ENCODE results near the gene TACC2. TPM values are rescaled to one million over a fixed set of nuclear protein-coding genes. Genes with fewer than 3 reads are reported as not detected.

TACC2 gene
- total RNA-seq, 2 experiments from 2014 or later, result not detected

- peaks cover 14% of the 10 kb centered on the region for H3K4me1 Mint-ChIP-seq (ENCODE audit: low read depth)
- ChIA-PET CTCF (interaction anchor here (1.1 to 1.9 kb wide), 2 partner anchors 18 to 267 kb away, joined by 3 to 16 read pairs; no protein-coding TSS in a partner anchor), POLR2A (no interaction called here)
- Histone ChIP-seq H3K9me3 (ENCODE audit: control insufficient read depth in 1 of 2, insufficient read depth in 1 of 2, low read length in 2 of 2) (no peaks in the 10 kb centered on the region), H3K36me3 (ENCODE audit: insufficient read depth, low read length) (no peaks in the 10 kb centered on the region), H3K27ac (ENCODE audit: low read depth in 1 of 2, low read length in 2 of 2) (no peak overlapping the region), H3K4me3 (ENCODE audit: low read length) (no peak overlapping the region), H3K4me1 (ENCODE audit: insufficient read depth, low read length) (peaks cover 47% of the 10 kb centered on the region), H3K27me3 (ENCODE audit: control insufficient read depth in 1 of 2, insufficient read depth in 2 of 2, low read length in 2 of 2) (peaks cover 0 to 2% of the 10 kb centered on the region in 2 experiments)
- no peaks in the 10 kb centered on the region for H3K9me3 Mint-ChIP-seq
- H3K27me3 Mint-ChIP-seq, result peaks cover 6% of the 10 kb centered on the region
- TF ChIP-seq CTCF (IDR thresholded peaks at IDR 0.05), result no peak
- no peak for ATAC-seq (ENCODE audit: poor library complexity)
- no peak overlapping the region for H3K4me3 Mint-ChIP-seq
- H3K36me3 Mint-ChIP-seq (ENCODE audit: low read depth), result no peaks in the 10 kb centered on the region
- no peak overlapping the region for H3K27ac Mint-ChIP-seq
- no peak for DNase-seq
- intact Hi-C loops (cut with DNase I, micrococcal nuclease), result no loop called here
Measured at GRCh38 chr10:122297583-122297982, 308.6 kb downstream of the TACC2 start.

GRCh38 chr10:122298206-122298597 is 309.2 kb downstream of the TACC2 start:
- TF ChIP-seq CTCF (IDR thresholded peaks at IDR 0.05), result no peak
- DNase-seq, result no peak
- CTCF ChIA-PET, result interaction anchor here (1.0 to 1.9 kb wide), 7 partner anchors 9 to 406 kb away, joined by 3 to 22 read pairs (median 4); no protein-coding TSS in a partner anchor
- peaks cover 6% of the 10 kb centered on the region for H3K27me3 Mint-ChIP-seq
- intact Hi-C loops (cut with DNase I, micrococcal nuclease), result loop anchor here (1.0 to 2.0 kb wide), 6 partner anchors 44 to 1261 kb away; no protein-coding TSS in a partner anchor
- Histone ChIP-seq H3K4me1 (ENCODE audit: insufficient read depth, low read length) (peaks cover 47% of the 10 kb centered on the region), H3K27me3 (ENCODE audit: control insufficient read depth in 1 of 2, insufficient read depth in 2 of 2, low read length in 2 of 2) (peaks cover 0 to 2% of the 10 kb centered on the region in 2 experiments), H3K36me3 (ENCODE audit: insufficient read depth, low read length) (no peaks in the 10 kb centered on the region), H3K27ac (ENCODE audit: low read depth in 1 of 2, low read length in 2 of 2) (no peak overlapping the region), H3K9me3 (ENCODE audit: control insufficient read depth in 1 of 2, insufficient read depth in 1 of 2, low read length in 2 of 2) (no peaks in the 10 kb centered on the region), H3K4me3 (ENCODE audit: low read length) (no peak overlapping the region)
- no peak overlapping the region for H3K27ac Mint-ChIP-seq
- peaks cover 14% of the 10 kb centered on the region for H3K4me1 Mint-ChIP-seq (ENCODE audit: low read depth)
- H3K4me3 Mint-ChIP-seq, result no peak overlapping the region
- H3K36me3 Mint-ChIP-seq (ENCODE audit: low read depth), result no peaks in the 10 kb centered on the region
- POLR2A ChIA-PET, result interaction anchor here (1.0 kb wide), 1 partner anchor 267 kb away, joined by 3 read pairs; no protein-coding TSS in a partner anchor
- ATAC-seq (ENCODE audit: poor library complexity), result no peak
- H3K9me3 Mint-ChIP-seq, result no peaks in the 10 kb centered on the region

GRCh38 chr10:122298598-122299301 is 309.8 kb downstream of the TACC2 start:
- Histone ChIP-seq H3K4me3 (ENCODE audit: low read length) (no peak overlapping the region), H3K27me3 (ENCODE audit: control insufficient read depth in 1 of 2, insufficient read depth in 2 of 2, low read length in 2 of 2) (peaks cover 0 to 2% of the 10 kb centered on the region in 2 experiments), H3K27ac (ENCODE audit: low read depth in 1 of 2, low read length in 2 of 2) (no peak overlapping the region), H3K4me1 (ENCODE audit: insufficient read depth, low read length) (peaks cover 41% of the 10 kb centered on the region), H3K9me3 (ENCODE audit: control insufficient read depth in 1 of 2, insufficient read depth in 1 of 2, low read length in 2 of 2) (no peaks in the 10 kb centered on the region), H3K36me3 (ENCODE audit: insufficient read depth, low read length) (no peaks in the 10 kb centered on the region)
- ATAC-seq (ENCODE audit: poor library complexity) (peak; percentile 95), DNase-seq (peak; percentile 39 to 84 (median 58))
- H3K27ac Mint-ChIP-seq, result no peak overlapping the region
- peaks cover 6% of the 10 kb centered on the region for H3K27me3 Mint-ChIP-seq
- CTCF ChIA-PET, result interaction anchor here (0.5 to 1.9 kb wide), 11 partner anchors 9 to 405 kb away, joined by 3 to 22 read pairs (median 4); no protein-coding TSS in a partner anchor
- POLR2A ChIA-PET, result interaction anchor here (1.0 kb wide), 1 partner anchor 266 kb away, joined by 3 read pairs; no protein-coding TSS in a partner anchor
- no peaks in the 10 kb centered on the region for H3K9me3 Mint-ChIP-seq
- TF ChIP-seq CTCF (IDR thresholded peaks at IDR 0.05), result peak; percentile 90
- H3K4me3 Mint-ChIP-seq, result peak overlapping the region; percentile 25
- H3K4me1 Mint-ChIP-seq (ENCODE audit: low read depth), result peaks cover 14% of the 10 kb centered on the region
- no peaks in the 10 kb centered on the region for H3K36me3 Mint-ChIP-seq (ENCODE audit: low read depth)
- intact Hi-C loops (cut with DNase I, micrococcal nuclease), result loop anchor here (1.0 to 2.0 kb wide), 7 partner anchors 44 to 1260 kb away; no protein-coding TSS in a partner anchor
